Hepatocyte (in vitro differentiated cells): ENCODE results near the gene FEZ2. TPM values are rescaled to one million over a fixed set of nuclear protein-coding genes. Genes with fewer than 3 reads are reported as not detected.
A peak's percentile ranks its signal among the peaks of the same experiment; 100 is the strongest.

ENCODE experiments used
- DNase-seq: peaks from one replicate; pipeline ENCODE4 v3.0.0-alpha.2; 2016; ENCODE audit warnings: low spot score
- H2AFZ ChIP-seq: fragments of 200-600 bp; sonication (generic); 2 replicates; pipeline ENCODE4 v1.6.0; 2016; ENCODE audit warnings: antibody characterized with exemption, mild to moderate bottlenecking
- H3K27ac ChIP-seq: fragments of 200-600 bp; sonication (generic); 2 replicates; pipeline ENCODE4 v1.5.1; 2016; ENCODE audit warnings: mild to moderate bottlenecking
- H3K27me3 ChIP-seq: fragments of 200-600 bp; sonication (generic); 2 replicates; pipeline ENCODE4 v1.6.1; 2016
- H3K36me3 ChIP-seq: fragments of 200-600 bp; sonication (generic); replicated peaks from 2 replicates; pipeline ENCODE4 v1.5.1; 2016; ENCODE audit warnings: low read depth; ENCODE audit not compliant: insufficient read depth
- H3K4me1 ChIP-seq: fragments of 200-600 bp; sonication (generic); 2 replicates; pipeline ENCODE4 v1.5.1; 2016; ENCODE audit warnings: mild to moderate bottlenecking, moderate library complexity; ENCODE audit not compliant: insufficient read depth
- H3K4me2 ChIP-seq: fragments of 200-600 bp; sonication (generic); 2 replicates; pipeline ENCODE4 v1.6.0; 2016
- H3K4me3 ChIP-seq: fragments of 200-600 bp; sonication (generic); 2 replicates; pipeline ENCODE4 v1.5.1; 2016; ENCODE audit warnings: mild to moderate bottlenecking
- H3K79me2 ChIP-seq: fragments of 200-600 bp; sonication (generic); 2 replicates; pipeline ENCODE4 v1.6.0; 2017; ENCODE audit warnings: mild to moderate bottlenecking
- H3K9me2 ChIP-seq: fragments of 200-600 bp; sonication (generic); replicated peaks from 2 replicates; pipeline ENCODE4 v1.6.0; 2017; ENCODE audit warnings: mild to moderate bottlenecking; ENCODE audit not compliant: insufficient read depth
- H3K9me3 ChIP-seq: fragments of 200-600 bp; sonication (generic); 2 replicates; pipeline ENCODE4 v1.5.1; 2016; ENCODE audit warnings: low read depth, mild to moderate bottlenecking
- H4K20me1 ChIP-seq: fragments of 200-600 bp; sonication (generic); 2 replicates; pipeline ENCODE4 v1.6.0; 2016; ENCODE audit warnings: mild to moderate bottlenecking; ENCODE audit not compliant: insufficient read depth, poor library complexity, severe bottlenecking
- CTCF ChIP-seq: fragments of 200-600 bp; sonication (generic); IDR thresholded peaks from 2 replicates; pipeline ENCODE4 v1.5.1; 2016; ENCODE audit warnings: antibody characterized with exemption, mild to moderate bottlenecking; ENCODE audit not compliant: poor library complexity
- EZH2 ChIP-seq: fragments of 200-600 bp; sonication (generic); IDR thresholded peaks from 2 replicates; pipeline ENCODE4 v1.6.1; 2016; ENCODE audit warnings: antibody characterized with exemption, mild to moderate bottlenecking, borderline replicate concordance
- EZH2phosphoT487 ChIP-seq: fragments of 200-600 bp; sonication (generic); IDR thresholded peaks from one replicate; pipeline ENCODE4 v1.6.1; 2018; ENCODE audit warnings: antibody characterized with exemption, mild to moderate bottlenecking, low read depth, moderate library complexity; ENCODE audit not compliant: unreplicated experiment, severe bottlenecking
- WGBS: methylation state at CpG from one replicate; pipeline ENCODE4 v1.1.6; 2016; ENCODE audit warnings: low lambda C conversion rate; ENCODE audit errors: missing lambda C conversion rate; 5-methylcytosine and 5-hydroxymethylcytosine counted together
- polyA plus RNA-seq: library from polyadenylated mRNA; unstranded; fragments of >200 nt; fragmentation: Nextera tagmentation; extraction: Ambion mirVana; gene quantifications from 2 replicates; pipeline ENCODE4 v1.2.1, GENCODE V29; 2016
- total RNA-seq: library from RNA; depleted of rRNA; stranded (reverse); fragments of >200 nt; gene quantifications from 2 replicates; pipeline ENCODE4 v1.2.3, GENCODE V29; 2014

Gene FEZ2
- total and polyA plus RNA-seq, 2 experiments from 2014 or later = 14.5 to 45.2 TPM

GRCh38 chr2:36572054-36572718, 25.8 kb downstream of the FEZ2 start:
- H2AFZ ChIP-seq = no peak overlapping the region
- peaks cover 17% of the 10 kb centered on the region for H3K79me2 ChIP-seq
- H3K4me2 ChIP-seq = no peak overlapping the region
- peaks cover 12% of the 10 kb centered on the region for H3K4me1 ChIP-seq
- H3K9me3 ChIP-seq = no peaks in the 10 kb centered on the region
- H3K36me3 ChIP-seq = no peaks in the 10 kb centered on the region
- H3K27me3 ChIP-seq = no peaks in the 10 kb centered on the region
- no peak overlapping the region for H3K4me3 ChIP-seq
- TF ChIP-seq EZH2 (no peak), EZH2phosphoT487 (no peak)
- WGBS = 65% methylated on average over 3 of the region's 3 CpGs
- DNase-seq = no peak
- no peaks in the 10 kb centered on the region for H4K20me1 ChIP-seq
- H3K9me2 ChIP-seq = no peaks in the 10 kb centered on the region
- H3K27ac ChIP-seq = no peak overlapping the region

- Histone ChIP-seq H3K36me3 (no peaks in the 10 kb centered on the region), H3K4me3 (no peak overlapping the region), H3K27me3 (no peaks in the 10 kb centered on the region), H3K9me2 (no peaks in the 10 kb centered on the region), H2AFZ (no peak overlapping the region), H4K20me1 (no peaks in the 10 kb centered on the region), H3K4me1 (peaks cover 12% of the 10 kb centered on the region), H3K9me3 (no peaks in the 10 kb centered on the region), H3K27ac (no peak overlapping the region), H3K4me2 (no peak overlapping the region), H3K79me2 (peaks cover 26% of the 10 kb centered on the region)
- no peak for DNase-seq
- no peak for TF ChIP-seq EZH2phosphoT487
- no peak for TF ChIP-seq EZH2
- TF ChIP-seq CTCF = no peak
- 85% methylated on average over 1 of the region's 1 CpG for WGBS
Measured at GRCh38 chr2:36570416-36570815, 27.6 kb downstream of the FEZ2 start.

GRCh38 chr2:36569267-36569856, 28.6 kb downstream of the FEZ2 start:
- H3K9me2 ChIP-seq = no peaks in the 10 kb centered on the region
- peak overlapping the region; percentile 8 for H3K27ac ChIP-seq
- no peak overlapping the region for H2AFZ ChIP-seq
- peak overlapping the region; percentile 1 for H3K4me2 ChIP-seq
- TF ChIP-seq EZH2 = no peak
- no peak for TF ChIP-seq CTCF
- TF ChIP-seq EZH2phosphoT487 = no peak
- no peaks in the 10 kb centered on the region for H4K20me1 ChIP-seq
- no peak for DNase-seq
- no peaks in the 10 kb centered on the region for H3K27me3 ChIP-seq
- no peaks in the 10 kb centered on the region for H3K9me3 ChIP-seq
- no peak overlapping the region for H3K4me3 ChIP-seq
- H3K36me3 ChIP-seq = no peaks in the 10 kb centered on the region
- peaks cover 26% of the 10 kb centered on the region for H3K79me2 ChIP-seq
- H3K4me1 ChIP-seq = peaks cover 12% of the 10 kb centered on the region
- WGBS = 58% methylated on average over 3 of the region's 3 CpGs

- no peaks in the 10 kb centered on the region for H3K9me3 ChIP-seq
- no peak overlapping the region for H3K4me3 ChIP-seq
- H3K4me1 ChIP-seq = peaks cover 12% of the 10 kb centered on the region
- H4K20me1 ChIP-seq = no peaks in the 10 kb centered on the region
- no peaks in the 10 kb centered on the region for H3K9me2 ChIP-seq
- no peak overlapping the region for H2AFZ ChIP-seq
- DNase-seq = no peak
- H3K79me2 ChIP-seq = peaks cover 26% of the 10 kb centered on the region
- peak overlapping the region; percentile 1 for H3K4me2 ChIP-seq
- no peak for TF ChIP-seq CTCF
- no peak for TF ChIP-seq EZH2phosphoT487
- no peak for TF ChIP-seq EZH2
- H3K36me3 ChIP-seq = no peaks in the 10 kb centered on the region
- 54% methylated on average over 6 of the region's 6 CpGs for WGBS
- peak overlapping the region; percentile 8 for H3K27ac ChIP-seq
- H3K27me3 ChIP-seq = no peaks in the 10 kb centered on the region
Measured at GRCh38 chr2:36568516-36569246, 29.3 kb downstream of the FEZ2 start.
